H9 (cell line): ENCODE data around the gene XDH. TPM values are rescaled to one million over a fixed set of nuclear protein-coding genes. Genes with fewer than 3 reads are reported as not detected.

Source experiments
- DNase-seq: peaks from one replicate; pipeline ENCODE4 v3.0.0-alpha.2; 2017
- H2AFZ ChIP-seq: one replicate; pipeline ENCODE4 v1.6.1; 2013; ENCODE audit warnings: mild to moderate bottlenecking, low read length, control low read depth, moderate library complexity
- H2AK5ac ChIP-seq: 2 replicates; pipeline ENCODE4 v1.6.1; 2013; ENCODE audit warnings: low read length, control low read depth, mixed read lengths; ENCODE audit not compliant: insufficient read length
- H2BK120ac ChIP-seq: one replicate; pipeline ENCODE4 v1.6.1; 2013; ENCODE audit warnings: low read depth, mild to moderate bottlenecking, low read length, control low read depth, inconsistent platforms; ENCODE audit not compliant: poor library complexity, severe bottlenecking
- H2BK12ac ChIP-seq: 2 replicates; pipeline ENCODE4 v1.6.1; 2013; ENCODE audit warnings: low read length, control low read depth, mixed read lengths, low read depth; ENCODE audit not compliant: insufficient read length
- H2BK15ac ChIP-seq: 2 replicates; pipeline ENCODE4 v1.6.1; 2013; ENCODE audit warnings: low read depth, low read length, control low read depth
- H2BK20ac ChIP-seq: one replicate; pipeline ENCODE4 v1.6.1; 2013; ENCODE audit warnings: low read depth, mild to moderate bottlenecking, low read length, control low read depth, inconsistent platforms; ENCODE audit not compliant: poor library complexity, severe bottlenecking
- H2BK5ac ChIP-seq: 2 replicates; pipeline ENCODE4 v1.6.1; 2013; ENCODE audit warnings: low read length, control low read depth, mixed read lengths; ENCODE audit not compliant: insufficient read length
- H3K14ac ChIP-seq: 2 replicates; pipeline ENCODE4 v1.6.1; 2013; ENCODE audit warnings: low read length, control low read depth; ENCODE audit not compliant: insufficient read depth
- H3K18ac ChIP-seq: 2 replicates; pipeline ENCODE4 v1.6.1; 2013; ENCODE audit warnings: low read depth, mild to moderate bottlenecking, mixed read lengths, low read length, control low read depth; ENCODE audit not compliant: insufficient read length
- H3K23ac ChIP-seq: 2 replicates; pipeline ENCODE4 v1.6.1; 2013; ENCODE audit warnings: low read length, control low read depth, mixed read lengths, low read depth; ENCODE audit not compliant: insufficient read length
- H3K23me2 ChIP-seq: 2 replicates; pipeline ENCODE4 v1.6.1; 2013; ENCODE audit warnings: low read depth, mild to moderate bottlenecking, mixed read lengths, low read length, control low read depth; ENCODE audit not compliant: insufficient read length, poor library complexity, severe bottlenecking
- H3K27ac ChIP-seq: 2 replicates; pipeline ENCODE4 v1.5.1; 2013; ENCODE audit warnings: low read length, control low read depth, mixed read lengths, low read depth; ENCODE audit not compliant: insufficient read length
- H3K27me3 ChIP-seq: 2 replicates; pipeline ENCODE4 v1.6.1; 2013; ENCODE audit warnings: low read length, control low read depth, inconsistent platforms; ENCODE audit not compliant: insufficient read depth
- H3K4ac ChIP-seq: 2 replicates; pipeline ENCODE4 v1.6.1; 2013; ENCODE audit warnings: low read depth, mild to moderate bottlenecking, control low read depth, inconsistent platforms, low read length, moderate library complexity
- H3K4me1 ChIP-seq: 2 replicates; pipeline ENCODE4 v1.6.1; 2013; ENCODE audit warnings: low read length, control low read depth, inconsistent platforms; ENCODE audit not compliant: insufficient read depth
- H3K4me2 ChIP-seq: 2 replicates; pipeline ENCODE4 v1.6.1; 2013; ENCODE audit warnings: low read length, control low read depth, mixed read lengths; ENCODE audit not compliant: insufficient read length, insufficient read depth
- H3K56ac ChIP-seq: 2 replicates; pipeline ENCODE4 v1.6.1; 2013; ENCODE audit warnings: low read depth, mild to moderate bottlenecking, mixed read lengths, low read length, control low read depth; ENCODE audit not compliant: insufficient read length
- H3K79me1 ChIP-seq: 2 replicates; pipeline ENCODE4 v1.6.1; 2013; ENCODE audit warnings: low read depth, mild to moderate bottlenecking, moderate library complexity, low read length, control low read depth, inconsistent platforms; ENCODE audit not compliant: insufficient read depth, poor library complexity, severe bottlenecking
- H3K79me2 ChIP-seq: 2 replicates; pipeline ENCODE4 v1.6.1; 2013; ENCODE audit warnings: low read length, control low read depth, inconsistent platforms; ENCODE audit not compliant: insufficient read depth
- H3K9ac ChIP-seq: 2 replicates; pipeline ENCODE4 v1.6.1; 2013; ENCODE audit warnings: low read length, control low read depth, mixed read lengths; ENCODE audit not compliant: insufficient read length; ENCODE audit errors: extremely low read depth
- H3K9me3 ChIP-seq: one replicate; pipeline ENCODE4 v1.6.1; 2013; ENCODE audit warnings: low read depth, low read length, inconsistent platforms; ENCODE audit not compliant: control insufficient read depth
- H3T11ph ChIP-seq: one replicate; pipeline ENCODE4 v1.6.1; 2013; ENCODE audit warnings: mild to moderate bottlenecking, low read length, control low read depth, inconsistent platforms
- H4K20me1 ChIP-seq: one replicate; pipeline ENCODE4 v1.6.1; 2013; ENCODE audit not compliant: control insufficient read depth, insufficient read length, insufficient read depth
- H4K5ac ChIP-seq: 2 replicates; pipeline ENCODE4 v1.6.1; 2013; ENCODE audit warnings: low read depth, mild to moderate bottlenecking, mixed read lengths, low read length, control low read depth; ENCODE audit not compliant: insufficient read length
- H4K8ac ChIP-seq: replicated peaks from 2 replicates; pipeline ENCODE4 v1.6.1; 2013; ENCODE audit warnings: low read length, control low read depth, mixed read lengths, low read depth; ENCODE audit not compliant: insufficient read length
- H4K91ac ChIP-seq: 2 replicates; pipeline ENCODE4 v1.6.1; 2013; ENCODE audit warnings: low read depth, mild to moderate bottlenecking, moderate library complexity, mixed read lengths, low read length, control low read depth; ENCODE audit not compliant: insufficient read length
- H3K27ac Mint-ChIP-seq, 3 experiments: 2 replicates in 2 of 3; 3 replicates in 1 of 3; pipeline ENCODE4 v1.8.0; 2020 to 2021; ENCODE audit warnings: mixed read lengths in 3 of 3, mild to moderate bottlenecking in 1 of 3, moderate library complexity in 1 of 3
- H3K27me3 Mint-ChIP-seq: 2 replicates; pipeline ENCODE4 v1.8.0; 2021; ENCODE audit warnings: low read depth, mild to moderate bottlenecking, moderate library complexity, mixed read lengths
- H3K36me3 Mint-ChIP-seq, 3 experiments: 2 replicates in 2 of 3; 3 replicates in 1 of 3; pipeline ENCODE4 v1.8.0; 2020 to 2021; ENCODE audit warnings: low read depth in 3 of 3, mixed read lengths in 3 of 3; ENCODE audit not compliant: insufficient read depth in 1 of 3
- H3K4me1 Mint-ChIP-seq, 2 experiments: 2 replicates each; pipeline ENCODE4 v1.8.0; 2020; ENCODE audit warnings: mixed read lengths in 2 of 2
- H3K4me3 Mint-ChIP-seq, 2 experiments: 2 replicates in 1 of 2; 3 replicates in 1 of 2; pipeline ENCODE4 v1.8.0; 2020 to 2021; ENCODE audit warnings: mild to moderate bottlenecking in 2 of 2, mixed read lengths in 2 of 2, moderate library complexity in 1 of 2
- H3K9me3 Mint-ChIP-seq, 2 experiments: 2 replicates in 1 of 2; 3 replicates in 1 of 2; pipeline ENCODE4 v1.8.0; 2020; ENCODE audit warnings: mild to moderate bottlenecking in 2 of 2, mixed read lengths in 2 of 2, moderate library complexity in 1 of 2
- total RNA-seq: library from RNA; stranded (reverse); gene quantifications from 2 replicates; pipeline ENCODE4 v1.2.1, GENCODE V29; 2021
- TF ChIP-seq, protein P1 (sequence below): fragments of 200-600 bp; sonication (generic); conservative IDR thresholded peaks from 3 replicates; pipeline ENCODE4 v1.8.0; 2021; ENCODE audit warnings: antibody characterized with exemption, mild to moderate bottlenecking

XDH gene
- total RNA-seq, 1 experiment from 2014 or later: 1.4 TPM

GRCh38 chr2:31429040-31429439 is 14.5 kb upstream of the XDH start:
- no peaks in the 10 kb centered on the region for H3K79me1 ChIP-seq
- TF ChIP-seq, protein P1, sequence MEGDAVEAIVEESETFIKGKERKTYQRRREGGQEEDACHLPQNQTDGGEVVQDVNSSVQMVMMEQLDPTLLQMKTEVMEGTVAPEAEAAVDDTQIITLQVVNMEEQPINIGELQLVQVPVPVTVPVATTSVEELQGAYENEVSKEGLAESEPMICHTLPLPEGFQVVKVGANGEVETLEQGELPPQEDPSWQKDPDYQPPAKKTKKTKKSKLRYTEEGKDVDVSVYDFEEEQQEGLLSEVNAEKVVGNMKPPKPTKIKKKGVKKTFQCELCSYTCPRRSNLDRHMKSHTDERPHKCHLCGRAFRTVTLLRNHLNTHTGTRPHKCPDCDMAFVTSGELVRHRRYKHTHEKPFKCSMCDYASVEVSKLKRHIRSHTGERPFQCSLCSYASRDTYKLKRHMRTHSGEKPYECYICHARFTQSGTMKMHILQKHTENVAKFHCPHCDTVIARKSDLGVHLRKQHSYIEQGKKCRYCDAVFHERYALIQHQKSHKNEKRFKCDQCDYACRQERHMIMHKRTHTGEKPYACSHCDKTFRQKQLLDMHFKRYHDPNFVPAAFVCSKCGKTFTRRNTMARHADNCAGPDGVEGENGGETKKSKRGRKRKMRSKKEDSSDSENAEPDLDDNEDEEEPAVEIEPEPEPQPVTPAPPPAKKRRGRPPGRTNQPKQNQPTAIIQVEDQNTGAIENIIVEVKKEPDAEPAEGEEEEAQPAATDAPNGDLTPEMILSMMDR: no peak
- H3K36me3 Mint-ChIP-seq: peaks cover 5 to 7% (median 5%) of the 10 kb centered on the region in 3 experiments

More at GRCh38 chr2:31429040-31429439, 14.5 kb upstream of the XDH start:
- Histone ChIP-seq H2BK120ac (no peak overlapping the region), H3K9me3 (no peaks in the 10 kb centered on the region), H2AK5ac (no peak overlapping the region), H4K8ac (no peak overlapping the region), H3K23me2 (no peaks in the 10 kb centered on the region), H3K4ac (no peak overlapping the region), H2BK20ac (no peak overlapping the region), H3K27me3 (no peaks in the 10 kb centered on the region), H2BK5ac (no peak overlapping the region), H4K91ac (no peak overlapping the region), H3K27ac (no peak overlapping the region), H3K9ac (no peak overlapping the region), H2BK12ac (no peak overlapping the region), H3K79me2 (no peaks in the 10 kb centered on the region), H3K18ac (no peak overlapping the region), H3K23ac (no peak overlapping the region), H3T11ph (no peak overlapping the region), H3K56ac (no peak overlapping the region), H2AFZ (no peak overlapping the region), H4K5ac (no peak overlapping the region), H3K4me1 (no peaks in the 10 kb centered on the region), H2BK15ac (no peak overlapping the region), H4K20me1 (no peaks in the 10 kb centered on the region), H3K4me2 (no peak overlapping the region), H3K14ac (no peak overlapping the region)
- peaks cover 6 to 14% of the 10 kb centered on the region in 2 experiments; a peak in 4 of 5 replicates for H3K9me3 Mint-ChIP-seq
- DNase-seq: no peak
- H3K4me3 Mint-ChIP-seq: no peak overlapping the region
- no peak overlapping the region for H3K27ac Mint-ChIP-seq
- H3K4me1 Mint-ChIP-seq: peaks cover 0 to 7% of the 10 kb centered on the region in 2 experiments; a peak in 1 of 4 replicates
- no peaks in the 10 kb centered on the region for H3K27me3 Mint-ChIP-seq
